ENCODE data around the gene ADGRB2.
"Not testable (repeated sequence)": the region's sequence is repeated elsewhere in the genome, so short reads cannot be mapped to it uniquely, and the experiment has no call there.

Gene ADGRB2

GRCh38 chr1:31712630-31713029 is 51.5 kb downstream of the ADGRB2 start:
- TF ChIP-seq ZNF274 (IDR thresholded peaks at IDR 0.05; ENCODE audit: low read depth, low read length), result no peak
- H3K4me3 ChIP-seq (ENCODE audit: low read length), result no peak overlapping the region

DNA sequence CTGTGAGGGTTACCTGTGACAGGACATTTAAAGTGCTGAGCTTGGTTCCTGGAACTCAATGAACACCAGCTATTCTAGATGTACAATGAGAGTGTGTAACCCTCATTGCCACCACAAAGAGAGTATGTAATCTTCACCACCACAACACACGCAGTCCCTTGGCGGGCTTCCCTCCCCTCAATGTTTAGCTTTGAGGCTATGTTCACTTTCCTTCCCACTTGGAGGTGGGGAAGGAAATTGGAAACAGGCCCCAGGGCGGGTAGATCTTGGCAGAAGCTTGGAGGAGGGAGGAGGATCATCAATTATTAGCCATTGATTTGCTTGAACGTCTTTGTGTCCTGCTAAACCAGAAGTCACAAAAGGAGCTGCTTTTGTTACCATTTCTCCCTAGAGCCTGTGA is 52.1 kb downstream of the ADGRB2 start:
- no peak for TF ChIP-seq ZNF274 (IDR thresholded peaks at IDR 0.05; ENCODE audit: low read depth, low read length)
- H3K4me3 ChIP-seq (ENCODE audit: low read length), result no peak overlapping the region

DNA sequence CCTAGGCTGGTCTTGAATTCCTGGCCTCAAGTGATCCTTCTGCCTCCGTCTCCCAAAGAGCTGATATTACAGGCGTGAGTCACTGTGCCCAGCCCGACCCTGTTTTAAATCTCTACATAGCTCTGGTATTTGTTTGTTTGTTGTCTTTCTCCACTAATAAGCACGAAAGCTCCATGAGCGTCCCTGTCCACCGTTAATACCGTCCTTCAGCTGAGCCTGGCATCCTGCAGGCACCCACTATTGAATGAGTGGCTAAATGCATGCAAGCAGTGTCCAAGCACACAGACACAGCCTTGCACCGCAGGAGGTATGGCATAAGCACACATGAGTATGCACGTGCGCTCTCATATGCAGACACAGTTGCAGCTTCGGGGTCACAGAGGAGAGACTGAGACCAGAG is 55.8 kb downstream of the ADGRB2 start:
- no peak for TF ChIP-seq ZNF274 (IDR thresholded peaks at IDR 0.05; ENCODE audit: low read depth, low read length)
- no peak overlapping the region for H3K4me3 ChIP-seq (ENCODE audit: low read length)

DNA sequence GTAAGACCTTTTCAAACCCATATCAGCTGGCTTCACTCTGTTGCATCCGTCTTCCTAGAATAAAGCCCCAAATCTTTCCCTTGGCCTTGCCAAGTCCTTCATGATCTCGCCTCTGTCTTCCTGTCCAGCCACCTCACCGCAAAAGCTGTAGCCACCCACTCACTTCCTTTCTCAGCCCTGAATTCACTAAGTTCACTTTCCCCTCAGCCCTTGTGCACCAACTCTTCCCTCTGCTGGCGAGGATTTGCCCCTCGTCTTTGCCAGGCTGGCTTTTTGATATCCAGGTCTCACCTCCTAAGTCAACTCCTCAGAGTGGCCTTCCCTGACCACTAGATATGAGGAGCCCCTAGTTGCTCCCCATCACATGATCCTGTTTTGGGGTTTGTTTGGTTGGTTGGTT is 56.4 kb downstream of the ADGRB2 start:
- no peak for TF ChIP-seq ZNF274 (IDR thresholded peaks at IDR 0.05; ENCODE audit: low read depth, low read length)
- no peak overlapping the region for H3K4me3 ChIP-seq (ENCODE audit: low read length)

GRCh38 chr1:31707059-31707600 is 57.0 kb downstream of the ADGRB2 start:
- not testable (repeated sequence) for H3K4me3 ChIP-seq (ENCODE audit: low read length)

DNA sequence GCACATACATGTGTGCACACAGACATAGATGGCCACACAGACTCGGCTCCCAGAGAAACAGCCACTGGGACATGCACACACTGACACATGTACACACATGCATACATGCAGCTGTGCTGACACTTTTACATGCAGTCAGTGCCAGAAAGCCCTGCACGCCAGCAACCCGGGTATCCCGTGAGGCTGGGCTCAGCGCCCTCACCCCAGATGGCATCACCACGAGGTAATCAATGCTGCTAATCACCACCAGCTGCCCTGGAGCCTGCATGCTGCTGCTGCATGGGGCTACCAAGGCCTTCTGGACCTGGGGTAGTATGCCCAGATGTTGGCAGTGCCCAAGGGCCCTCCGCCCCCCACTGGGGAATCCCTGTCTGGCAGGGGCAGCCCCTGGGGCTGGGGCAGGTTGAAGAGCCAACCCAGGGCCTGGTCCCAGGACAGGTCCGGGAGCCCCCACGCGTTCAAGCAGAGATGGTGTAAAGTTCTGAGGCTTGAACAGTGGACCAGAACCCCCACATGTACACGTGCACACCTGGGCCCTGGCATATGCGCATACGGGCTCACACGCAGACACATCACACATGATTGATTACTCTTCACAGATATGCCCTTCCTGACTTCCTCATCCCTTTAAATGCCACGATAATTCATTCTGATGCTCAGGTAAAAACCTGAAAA is 57.6 kb downstream of the ADGRB2 start:
- H3K4me3 ChIP-seq (ENCODE audit: low read length), result no peak overlapping the region
- TF ChIP-seq ZNF274 (IDR thresholded peaks at IDR 0.05; ENCODE audit: low read depth, low read length), result no peak

DNA sequence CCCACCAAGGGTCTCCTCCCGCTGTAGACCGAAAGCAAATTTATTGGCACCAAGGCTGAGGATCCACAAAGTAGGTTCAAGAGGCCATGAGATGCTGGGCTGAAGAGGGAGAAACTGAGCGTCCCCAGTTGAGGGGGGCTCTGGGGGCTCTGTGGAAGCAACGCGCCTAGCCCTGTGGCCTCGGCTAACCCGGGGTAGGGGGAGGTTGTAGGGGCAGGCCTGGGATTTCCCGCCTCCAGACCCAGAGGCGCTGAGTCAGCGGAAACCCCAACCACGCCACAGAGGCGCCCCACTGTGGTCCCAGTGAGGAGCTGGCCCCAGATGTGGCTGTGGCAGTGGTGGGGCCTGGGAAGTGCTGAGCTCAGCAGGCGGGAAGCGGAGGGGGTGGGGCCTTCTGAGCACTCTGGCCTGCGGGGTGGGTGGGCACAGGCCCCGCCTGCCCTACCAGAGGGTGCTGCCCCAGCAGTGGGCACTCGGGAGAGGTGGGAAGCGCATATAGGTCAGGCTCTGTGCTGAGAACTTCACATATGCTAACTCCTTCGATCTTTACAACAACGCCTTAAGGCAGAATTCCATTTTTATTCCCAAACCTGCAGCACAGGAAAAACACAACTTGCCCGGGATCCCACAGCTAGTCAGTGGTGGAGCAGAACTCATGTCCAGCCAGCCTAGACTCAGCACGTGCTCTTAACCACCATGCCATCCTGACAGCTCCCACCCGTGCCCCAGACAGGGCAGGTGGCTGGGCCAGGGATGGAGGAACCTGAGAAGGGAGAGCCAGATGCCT is 58.9 kb downstream of the ADGRB2 start:
- TF ChIP-seq ZNF274 (IDR thresholded peaks at IDR 0.05; ENCODE audit: low read depth, low read length), result no peak
- no peak overlapping the region for H3K4me3 ChIP-seq (ENCODE audit: low read length)

GRCh38 chr1:31704271-31705079 is 59.7 kb downstream of the ADGRB2 start:
- H3K4me3 ChIP-seq (ENCODE audit: low read length), result no peak overlapping the region
- no peak for TF ChIP-seq ZNF274 (IDR thresholded peaks at IDR 0.05; ENCODE audit: low read depth, low read length)

GRCh38 chr1:31703431-31704270 is 60.5 kb downstream of the ADGRB2 start, which contains the start of gene COL16A1:
COL16A1 (minus strand) TSS chr1:31704017; CDS start chr1:31702193, 1,824 bp downstream.
- H3K4me3 ChIP-seq (ENCODE audit: low read length), result no peak within 1 kb of the TSS
- TF ChIP-seq ZNF274 (IDR thresholded peaks at IDR 0.05; ENCODE audit: low read depth, low read length), result no peak

- no peak overlapping the region for H3K4me3 ChIP-seq (ENCODE audit: low read length)
- no peak for TF ChIP-seq ZNF274 (IDR thresholded peaks at IDR 0.05; ENCODE audit: low read depth, low read length)
Observed at GRCh38 chr1:31702836-31703404, 61.2 kb downstream of the ADGRB2 start.

DNA sequence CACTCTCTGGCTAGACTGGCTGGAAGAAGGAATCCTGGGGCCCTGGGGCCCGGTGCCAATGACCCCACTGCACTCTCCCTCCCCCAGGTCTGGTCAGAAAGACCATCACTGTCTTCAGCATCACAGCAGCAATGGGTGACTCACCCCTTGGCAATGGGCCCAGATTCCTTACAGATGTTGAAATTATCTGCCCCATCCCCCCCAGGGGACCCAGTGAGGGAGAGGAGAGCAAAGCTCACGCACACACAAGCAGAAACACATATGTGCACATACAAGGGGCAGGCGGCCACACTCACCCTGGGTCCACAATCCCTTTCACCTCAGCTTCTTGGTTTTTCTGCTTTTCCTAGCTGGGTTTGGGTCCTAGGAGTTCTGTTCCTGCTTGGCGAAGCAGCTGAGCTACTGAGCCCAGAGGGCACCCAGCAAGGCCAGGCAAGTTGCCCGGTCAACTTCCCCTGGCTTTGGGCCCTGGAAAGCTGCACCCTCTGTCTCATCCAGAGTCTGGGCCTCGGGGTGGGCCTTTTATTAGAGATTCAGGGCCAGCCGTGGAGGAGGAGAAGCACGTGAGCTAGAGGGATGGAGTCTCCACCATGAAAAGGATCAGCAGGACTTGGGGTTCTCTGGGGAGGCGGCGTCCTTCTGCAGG is 62.9 kb downstream of the ADGRB2 start:
- no peak overlapping the region for H3K4me3 ChIP-seq (ENCODE audit: low read length)
- TF ChIP-seq ZNF274 (IDR thresholded peaks at IDR 0.05; ENCODE audit: low read depth, low read length), result no peak

DNA sequence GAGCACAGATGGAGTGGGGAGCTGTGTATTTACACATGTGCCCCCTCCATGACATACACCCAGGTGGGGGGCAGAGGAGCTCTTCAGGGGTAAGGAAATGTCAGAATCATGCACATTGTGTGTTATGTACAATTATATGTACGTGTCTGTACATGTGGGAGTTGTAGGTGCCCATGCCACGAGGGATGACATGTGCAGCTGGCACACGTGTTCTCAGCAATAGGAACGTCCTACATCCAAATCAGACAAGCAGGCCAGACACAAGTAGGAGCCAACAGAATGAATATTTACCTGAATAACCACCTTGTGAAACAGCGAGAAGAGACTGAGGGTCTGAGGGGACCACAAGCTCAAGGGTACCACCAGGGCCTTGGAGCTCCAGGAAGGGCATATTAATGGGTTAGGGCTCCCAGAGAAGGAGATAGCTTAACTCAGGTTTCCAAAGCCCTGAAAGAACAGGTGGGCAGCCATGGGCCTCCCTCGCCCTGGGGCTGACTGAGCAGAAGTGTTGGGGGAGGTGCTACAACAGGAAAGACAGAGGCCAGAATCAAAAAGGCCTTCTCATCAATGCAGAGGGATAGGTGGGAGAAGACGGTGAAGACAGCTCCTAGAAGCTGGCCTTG is 63.6 kb downstream of the ADGRB2 start:
- no peak for TF ChIP-seq ZNF274 (IDR thresholded peaks at IDR 0.05; ENCODE audit: low read depth, low read length)
- H3K4me3 ChIP-seq (ENCODE audit: low read length), result no peak overlapping the region
